GM18499 (cell line): ENCODE measurements around the gene CKS1B.
"Not testable (repeated sequence)": the region's sequence is repeated elsewhere in the genome, so short reads cannot be mapped to it uniquely, and the experiment has no call there.

Experiments used
- ATAC-seq: cut with Tn5 transposase; IDR thresholded peaks from one replicate; pipeline ENCODE4 v1.9.1; 2021; ENCODE audit warnings: moderate number of reproducible peaks; ENCODE audit not compliant: insufficient read depth, unreplicated experiment

The CKS1B gene

DNA sequence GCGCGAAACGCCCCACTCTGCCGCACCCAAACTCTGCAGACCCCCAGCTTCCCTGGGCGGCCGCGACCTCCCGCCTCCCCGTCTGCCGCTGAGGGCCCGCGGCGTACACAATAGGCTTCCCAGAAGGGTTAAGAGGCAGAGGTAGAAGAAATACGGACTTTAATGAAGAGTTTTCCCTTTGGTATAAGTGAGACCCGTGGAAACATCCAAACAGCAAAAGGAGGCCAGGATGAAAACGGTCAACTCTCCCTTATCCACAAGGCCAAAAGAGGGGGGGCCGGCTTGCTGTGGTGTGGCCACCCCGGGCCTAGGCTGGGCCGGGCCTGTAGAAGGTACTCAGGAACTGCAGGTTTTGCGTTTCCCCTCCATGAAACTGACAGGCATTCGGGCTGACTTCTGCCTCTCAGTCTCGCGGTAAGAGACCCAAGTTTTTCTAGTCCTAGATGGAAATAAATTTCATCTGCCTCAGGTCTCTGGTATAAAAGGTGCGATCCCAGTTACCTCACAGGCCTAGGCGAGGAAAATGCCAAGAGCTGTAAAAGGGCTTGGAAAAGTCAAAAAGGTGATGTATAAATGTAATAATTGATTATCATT, 12.2 kb upstream of the CKS1B start:
- ATAC-seq = no peak

DNA sequence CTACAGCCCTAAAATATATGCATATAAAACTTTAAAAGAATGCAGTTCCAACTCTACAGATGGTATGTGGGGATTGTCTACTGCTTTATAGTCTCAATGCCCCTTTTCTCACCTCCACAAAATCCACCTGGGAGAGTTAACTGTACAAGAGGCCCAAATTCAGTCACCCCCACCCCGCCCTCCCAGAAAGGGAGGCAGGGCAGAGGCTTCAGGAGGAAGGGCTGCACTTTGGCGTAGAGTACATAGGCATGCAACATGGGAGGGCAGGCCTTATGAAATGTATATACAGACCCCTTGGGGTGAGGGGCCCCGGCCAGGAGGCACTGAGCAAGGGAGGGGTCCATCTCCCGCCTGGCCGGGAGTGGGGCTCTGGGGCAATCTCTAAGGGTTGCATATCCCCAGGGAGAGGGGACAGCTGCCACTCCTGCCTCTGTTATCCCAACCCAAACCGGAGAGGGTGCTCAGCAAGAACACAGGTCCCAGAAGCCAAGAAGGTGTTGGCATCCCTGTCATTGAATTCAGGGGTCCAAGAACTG, 11.6 kb upstream of the CKS1B start:
- no peak for ATAC-seq

DNA sequence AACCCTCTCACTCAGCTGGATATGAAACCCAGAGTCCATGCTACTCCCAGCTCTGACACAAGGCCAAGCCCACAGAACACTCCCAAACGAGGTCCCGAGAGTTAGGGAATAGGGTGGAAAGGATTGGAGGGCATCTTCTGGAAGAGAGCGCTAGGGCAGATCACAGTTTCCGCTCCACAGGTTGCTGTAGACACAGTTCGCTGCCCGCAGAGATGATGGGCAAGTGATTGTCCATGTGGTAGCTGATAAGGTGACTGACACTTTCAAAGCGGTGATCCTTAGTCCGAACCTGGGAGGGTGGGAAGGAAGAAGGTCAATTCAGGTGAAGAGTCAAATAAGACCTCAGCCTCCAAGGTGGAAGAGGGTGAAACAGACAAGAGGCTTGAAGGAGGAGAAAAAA, 10.8 kb upstream of the CKS1B start:
- no peak for ATAC-seq

DNA sequence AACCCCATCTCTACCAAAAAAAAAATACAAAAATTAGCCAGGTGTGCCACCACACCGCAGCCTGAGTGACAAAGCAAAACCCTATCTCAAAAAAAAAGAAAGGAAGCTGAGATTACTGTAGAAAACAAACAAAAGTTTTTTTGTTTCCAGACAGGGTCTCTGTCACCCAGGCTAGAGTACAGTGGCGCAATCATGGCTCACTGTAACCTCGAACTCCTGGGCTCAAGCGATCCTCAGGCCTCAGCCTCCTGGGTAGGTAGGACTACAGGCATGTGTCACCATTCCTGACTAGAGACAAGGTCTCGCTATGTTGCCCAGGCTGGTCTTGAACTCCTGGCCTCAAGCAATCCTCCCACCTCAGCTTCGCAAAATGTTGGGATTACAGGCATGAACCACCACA, 10.1 kb upstream of the CKS1B start:
- ATAC-seq = no peak

DNA sequence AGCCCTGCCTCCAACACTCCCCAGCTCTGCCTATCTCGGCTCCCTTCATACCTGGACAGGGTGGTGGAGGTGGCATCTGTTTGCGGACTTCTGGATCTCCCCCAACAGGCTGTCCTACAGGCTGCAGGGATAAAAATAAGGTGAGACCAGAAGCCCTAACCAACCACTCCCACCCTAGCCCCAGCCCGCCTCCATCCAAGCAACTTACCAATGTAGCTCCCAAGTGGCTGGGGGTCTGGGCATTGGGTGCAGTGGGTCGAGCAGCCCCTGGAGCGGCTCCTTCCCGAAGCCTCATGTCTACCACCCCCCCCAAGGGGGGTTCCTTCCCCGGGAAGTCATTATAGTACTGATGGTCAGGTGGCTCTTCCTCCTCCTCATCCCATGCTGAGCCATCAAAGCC, 8.4 kb upstream of the CKS1B start:
- ATAC-seq = no peak

DNA sequence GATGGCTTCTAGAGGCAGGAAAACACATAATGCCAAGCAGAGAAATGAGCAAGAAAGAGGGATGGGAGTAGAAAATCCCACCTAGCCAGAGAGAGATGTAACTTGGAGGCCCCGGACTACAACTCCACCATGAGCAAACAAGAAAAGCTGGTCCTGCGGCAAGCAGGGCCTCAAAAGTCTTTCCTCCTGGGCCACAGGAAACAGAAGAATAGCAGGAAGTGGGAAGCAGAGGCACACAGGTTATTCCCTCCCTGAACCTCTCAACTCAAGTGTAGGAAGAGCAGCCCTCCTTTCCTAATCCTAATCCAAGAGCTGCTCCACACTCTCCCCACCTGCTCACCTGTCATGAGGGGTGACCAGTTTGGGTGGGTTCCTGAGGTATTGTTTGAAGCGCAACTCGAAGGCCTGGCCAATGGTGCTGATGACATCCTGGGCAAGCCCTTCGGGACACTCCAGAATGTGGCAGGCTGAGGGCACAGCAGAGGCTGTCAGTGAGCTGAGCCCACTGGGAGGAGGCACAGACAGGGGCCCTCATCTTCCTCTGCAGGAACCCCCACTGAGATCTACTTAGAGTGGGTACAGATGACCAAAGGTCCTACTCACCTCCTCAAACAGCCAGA, 7.0 kb upstream of the CKS1B start:
- no peak for ATAC-seq

DNA sequence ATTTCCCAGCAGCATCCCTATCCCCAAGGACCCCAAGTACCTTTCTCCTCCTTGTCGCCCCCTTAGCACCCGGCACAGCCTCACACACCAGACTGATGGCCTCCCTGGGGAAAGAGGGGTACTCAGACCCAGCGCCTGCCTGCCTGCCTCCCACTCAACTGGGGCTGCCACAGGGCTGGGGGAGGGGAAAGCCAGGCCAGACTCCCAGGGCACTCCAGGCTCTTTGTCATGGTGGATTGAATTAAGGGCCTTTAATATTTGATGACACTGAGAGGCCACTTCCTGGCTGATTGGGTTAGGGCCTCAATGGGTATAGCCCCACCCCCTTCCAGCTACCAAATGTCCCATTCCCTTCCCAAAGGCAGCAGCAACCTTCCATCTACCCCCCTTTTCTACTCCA, 5.8 kb upstream of the CKS1B start:
- no peak for ATAC-seq

DNA sequence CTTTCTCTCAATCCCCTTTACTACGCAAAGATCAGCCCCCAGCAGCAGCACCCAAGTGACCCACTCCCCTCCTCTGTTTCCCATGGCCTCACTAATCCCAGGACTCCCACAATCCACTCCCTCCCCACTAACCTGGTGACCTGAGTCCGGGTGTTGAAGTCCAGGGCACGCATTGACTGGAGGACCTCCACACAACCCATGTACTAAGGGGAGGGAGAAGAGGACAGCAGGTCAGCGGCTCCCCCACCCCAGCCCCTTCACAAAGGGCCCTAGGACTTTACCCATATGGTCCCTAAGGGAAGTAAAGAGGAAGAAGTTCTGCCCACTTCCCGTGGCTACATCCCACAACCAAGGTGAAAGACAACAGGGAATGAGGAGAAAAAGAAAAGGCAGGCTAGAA, 5.2 kb upstream of the CKS1B start:
- ATAC-seq = no peak

DNA sequence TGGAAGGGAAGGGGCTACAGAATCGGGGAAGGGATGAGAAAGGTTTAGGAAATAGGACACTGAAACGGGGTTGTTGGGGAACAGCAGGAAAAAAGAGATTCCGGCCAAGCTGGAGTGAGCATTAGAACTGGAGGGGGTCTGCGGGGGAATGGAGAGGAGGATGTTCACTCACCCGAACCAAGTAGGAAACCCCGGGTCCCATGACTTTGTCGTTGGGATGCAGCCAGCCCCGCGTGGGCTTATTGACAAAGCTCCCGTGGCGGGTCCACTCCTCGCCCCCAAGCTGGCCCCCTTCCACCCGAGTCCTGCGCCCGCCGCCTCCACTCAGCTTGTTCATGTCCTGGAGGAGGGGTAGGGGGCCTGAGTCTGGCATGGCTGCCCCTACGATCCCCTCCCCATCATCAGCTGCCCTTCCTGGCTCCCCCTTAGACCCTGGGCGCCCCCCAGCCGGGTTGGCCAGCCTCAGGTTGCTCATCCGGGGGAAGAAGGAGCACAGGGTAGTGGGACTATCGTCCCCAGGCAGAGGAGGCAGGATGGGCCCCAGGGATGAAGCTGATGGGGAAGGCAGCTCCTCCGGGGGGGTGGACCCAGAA, 4.5 kb upstream of the CKS1B start:
- no peak for ATAC-seq

DNA sequence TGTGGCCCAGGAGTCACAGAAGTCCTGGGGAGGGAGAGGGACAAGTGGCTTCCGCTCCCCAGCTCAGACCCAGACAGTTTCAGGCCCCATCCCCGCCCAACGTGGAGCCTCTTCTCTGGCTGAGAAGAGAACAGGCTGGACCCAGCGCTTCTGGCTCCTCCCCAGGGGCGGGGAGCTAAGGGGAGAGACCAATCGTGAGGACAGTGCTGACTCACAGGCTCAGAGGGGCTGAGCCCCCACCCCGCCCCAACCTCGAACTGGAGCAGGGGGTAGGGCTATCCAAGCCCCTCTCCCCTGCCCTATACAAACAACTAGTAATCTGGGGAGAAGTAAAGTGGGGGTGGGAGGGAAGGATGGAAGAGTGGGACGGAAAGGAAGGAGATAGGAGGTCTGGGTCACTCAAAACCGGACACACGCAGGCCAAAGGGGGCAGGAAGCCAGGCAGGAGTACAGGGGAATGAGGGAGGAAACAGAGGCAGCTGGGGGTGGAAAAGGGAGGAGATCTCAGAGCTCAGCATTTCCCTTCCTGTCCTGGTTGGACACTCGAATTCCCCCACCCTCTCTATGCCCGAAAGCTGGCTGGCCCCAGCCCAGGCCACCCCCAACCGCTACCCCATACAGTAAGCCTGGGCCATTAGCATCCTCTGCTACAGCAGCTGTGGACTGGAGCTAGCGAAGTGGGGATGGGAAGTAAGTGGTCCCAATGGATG, 3.7 kb upstream of the CKS1B start, which contains the start of gene SHC1:
Gene SHC1 (minus strand): TSS at position 117 of the 710 bp plus-strand sequence. CDS start 221 bp downstream, outside the sequence.
- no peak for ATAC-seq

DNA sequence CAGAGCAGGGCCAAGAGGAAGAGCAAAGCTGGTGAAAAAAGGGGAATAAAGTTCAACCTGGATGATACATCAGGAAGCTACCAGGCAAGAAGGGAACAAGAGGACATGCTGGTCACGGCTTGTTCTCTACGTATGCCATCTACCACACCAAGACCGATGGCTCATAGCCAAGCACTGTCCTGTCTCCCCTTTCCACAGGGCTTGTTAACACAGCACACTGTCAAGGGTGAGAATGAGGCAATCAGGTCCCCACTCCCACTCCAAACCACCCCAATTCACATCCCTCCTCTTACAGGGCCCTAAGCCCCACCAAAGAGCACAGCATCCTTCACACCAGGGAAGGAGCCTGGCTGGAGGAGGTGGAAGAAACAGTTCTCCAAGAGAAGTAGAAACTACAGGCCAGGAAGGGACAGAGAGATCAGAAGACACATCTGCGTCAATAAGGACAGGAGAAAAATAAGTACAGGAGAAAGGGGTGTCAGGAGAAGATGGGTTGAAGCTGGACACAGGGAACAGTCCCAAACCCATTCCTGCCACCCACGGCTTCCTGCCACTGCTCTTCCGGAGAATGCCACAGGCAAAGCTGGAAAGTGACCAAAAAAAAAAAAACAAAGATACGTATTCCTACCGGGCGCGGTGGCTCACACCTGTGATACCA, 3.0 kb upstream of the CKS1B start:
- ATAC-seq = no peak

DNA sequence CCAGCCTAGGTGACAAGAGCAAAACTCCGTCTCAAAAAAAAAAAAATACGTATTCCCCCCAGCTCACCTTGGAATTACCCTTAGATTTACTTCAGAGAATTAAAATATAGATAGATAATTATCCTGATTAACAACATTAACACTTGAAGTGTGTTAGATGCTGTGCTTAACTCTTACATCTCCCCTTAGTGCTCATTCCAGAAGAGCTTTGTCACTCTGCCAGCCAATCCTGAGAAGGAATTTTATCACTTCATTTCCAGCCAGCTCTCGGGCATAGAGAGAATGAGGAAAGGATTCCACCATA, 2.3 kb upstream of the CKS1B start:
- no peak for ATAC-seq

DNA sequence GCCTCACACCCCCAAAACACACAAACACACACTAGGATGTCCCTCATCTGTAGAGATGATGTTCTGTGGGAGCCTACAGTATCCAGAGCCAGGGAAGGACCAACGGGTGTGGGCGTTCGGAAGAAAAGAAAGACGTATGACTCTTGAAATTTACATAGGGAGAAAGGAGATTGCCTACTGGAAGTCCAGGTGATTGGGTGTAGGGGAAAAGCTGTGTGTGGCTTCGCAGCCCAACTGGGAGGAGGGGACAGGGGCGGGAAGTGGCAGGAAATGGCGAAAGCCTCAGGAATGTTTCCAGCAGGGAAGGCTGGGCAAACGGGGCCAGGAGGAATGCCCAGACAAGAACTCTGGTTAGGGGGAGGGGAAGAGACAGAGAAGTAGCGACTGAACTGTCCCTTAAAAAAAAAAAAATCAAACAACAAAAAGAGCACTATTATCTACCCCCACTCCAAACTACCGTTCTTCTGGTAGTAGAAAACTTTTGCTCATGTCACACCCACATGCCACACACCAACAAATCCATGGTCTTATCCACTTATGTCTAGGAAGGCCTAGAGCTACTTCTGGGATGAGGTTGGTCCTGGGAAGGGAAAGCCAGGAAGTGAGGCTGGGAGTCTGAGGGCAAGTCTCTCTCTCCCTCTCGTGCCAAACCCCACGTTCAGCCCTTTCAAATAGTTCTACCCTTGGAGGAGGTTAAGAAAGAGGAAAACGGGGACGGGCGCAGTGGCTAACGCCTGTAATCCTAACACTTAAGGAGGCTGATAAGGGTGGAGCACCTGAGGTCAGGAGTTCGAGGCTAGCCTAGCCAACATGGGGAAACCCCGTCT, 1.8 kb upstream of the CKS1B start:
- ATAC-seq = no peak

DNA sequence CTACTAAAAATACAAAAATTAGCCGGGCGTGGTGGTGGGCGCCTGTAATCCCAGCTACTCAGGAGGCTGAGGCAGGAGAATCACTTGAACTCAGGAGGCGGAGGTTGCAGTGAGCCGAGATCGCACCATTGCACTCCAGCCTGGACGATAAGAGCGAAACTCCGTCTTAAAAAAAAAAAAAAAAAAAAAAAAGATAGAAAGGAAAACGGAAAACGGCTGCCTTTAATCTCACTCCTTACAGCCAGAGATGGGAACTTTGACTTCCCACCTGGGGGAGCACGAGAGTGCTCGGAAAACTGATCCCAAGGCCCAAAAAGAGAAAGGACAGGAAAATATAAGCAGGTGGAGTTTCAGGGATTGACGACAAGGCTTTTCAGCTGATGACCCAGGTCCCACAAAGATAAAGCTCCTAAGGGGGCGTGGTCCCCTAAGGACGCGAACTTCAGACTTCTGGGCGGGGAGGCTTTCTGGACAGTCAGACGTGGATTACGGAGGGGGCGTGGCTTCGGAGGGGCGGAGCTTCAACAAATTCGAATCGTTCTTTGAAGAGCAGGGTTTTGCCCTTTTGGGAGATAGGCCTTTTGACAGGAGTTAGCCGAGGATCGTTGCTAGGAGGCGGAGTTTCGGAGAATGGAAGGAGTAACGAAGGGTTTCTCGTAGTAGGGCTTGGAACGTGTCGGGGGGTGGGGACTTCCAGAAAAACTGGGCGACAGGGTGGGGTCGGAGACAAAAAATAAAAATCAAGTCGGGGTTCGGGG, 958 bp upstream of the CKS1B start:
- no peak for ATAC-seq

DNA sequence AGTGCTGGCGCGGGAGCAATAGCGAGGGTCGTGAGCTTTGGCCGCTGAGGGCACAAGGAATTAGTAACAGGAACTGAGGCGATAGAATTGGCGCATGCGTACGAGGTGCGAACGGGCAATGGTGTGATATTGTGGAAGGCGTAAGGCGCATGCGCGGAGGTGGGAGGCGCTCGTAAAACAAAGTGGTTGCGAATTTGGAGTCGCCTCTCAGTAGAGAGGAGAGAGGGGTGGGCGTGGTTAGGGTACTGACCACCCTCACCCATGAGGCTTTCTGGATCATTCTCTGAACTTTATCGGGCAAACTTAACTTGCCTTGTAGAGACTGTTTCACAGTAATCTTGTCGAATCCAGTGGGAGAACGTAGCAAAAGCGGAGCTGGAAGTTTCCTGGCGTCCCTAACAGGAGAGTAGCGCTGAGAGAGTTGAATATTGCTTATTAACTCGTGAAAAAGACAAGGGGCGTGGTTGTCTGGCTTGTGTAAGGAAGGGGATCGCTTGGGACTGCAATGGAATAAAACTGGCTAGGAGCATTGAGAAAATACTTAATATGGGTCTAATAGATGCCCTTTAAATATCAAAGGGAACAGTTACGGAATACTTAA, 427 bp downstream of the CKS1B start:
- ATAC-seq = peak; percentile 23

DNA sequence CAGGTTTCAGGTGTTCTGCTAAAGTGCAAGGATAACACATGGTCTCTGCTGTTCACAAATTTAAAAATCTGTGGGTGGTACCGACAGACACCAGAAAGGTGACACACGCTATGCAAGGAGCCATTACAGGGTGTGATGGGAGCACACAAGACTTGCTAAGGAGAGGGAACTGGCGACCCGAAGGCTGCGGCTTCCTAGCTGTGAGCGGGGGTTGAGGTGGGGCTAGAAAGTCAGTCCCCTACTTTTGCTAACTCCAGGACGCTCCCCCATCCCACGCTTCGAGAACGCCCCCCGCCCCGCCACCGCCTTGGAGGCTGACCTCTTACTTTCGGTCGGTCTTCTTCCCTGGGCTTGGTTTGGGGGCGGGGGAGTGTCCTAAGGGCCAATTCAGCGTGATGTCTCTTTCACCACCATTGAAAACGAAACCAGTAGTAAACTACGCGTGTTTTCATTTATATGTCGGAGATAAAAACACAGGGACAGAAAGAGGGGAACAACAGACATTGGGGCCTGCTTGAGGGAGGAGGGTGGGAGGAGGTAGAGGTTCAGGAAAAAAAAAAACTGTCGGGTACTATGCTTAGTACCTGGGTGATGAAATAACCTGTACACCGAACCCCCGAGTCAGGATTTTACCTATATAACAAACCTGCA, 1.1 kb downstream of the CKS1B start:
- ATAC-seq = no peak

DNA sequence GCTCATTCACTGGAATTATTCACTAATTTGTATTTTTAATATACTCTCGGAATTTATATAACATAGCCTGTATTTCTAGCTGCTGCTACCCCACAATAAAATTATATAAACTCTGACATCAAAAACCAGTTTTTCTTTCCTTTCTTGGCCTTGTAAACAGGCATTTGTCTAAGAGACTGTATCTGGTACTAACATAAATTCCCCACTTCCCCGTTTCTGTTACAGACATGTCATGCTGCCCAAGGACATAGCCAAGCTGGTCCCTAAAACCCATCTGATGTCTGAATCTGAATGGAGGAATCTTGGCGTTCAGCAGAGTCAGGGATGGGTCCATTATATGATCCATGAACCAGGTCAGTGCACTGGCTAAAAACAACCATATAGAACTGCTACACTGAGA, 3.3 kb downstream of the CKS1B start:
- not testable (repeated sequence) for ATAC-seq

DNA sequence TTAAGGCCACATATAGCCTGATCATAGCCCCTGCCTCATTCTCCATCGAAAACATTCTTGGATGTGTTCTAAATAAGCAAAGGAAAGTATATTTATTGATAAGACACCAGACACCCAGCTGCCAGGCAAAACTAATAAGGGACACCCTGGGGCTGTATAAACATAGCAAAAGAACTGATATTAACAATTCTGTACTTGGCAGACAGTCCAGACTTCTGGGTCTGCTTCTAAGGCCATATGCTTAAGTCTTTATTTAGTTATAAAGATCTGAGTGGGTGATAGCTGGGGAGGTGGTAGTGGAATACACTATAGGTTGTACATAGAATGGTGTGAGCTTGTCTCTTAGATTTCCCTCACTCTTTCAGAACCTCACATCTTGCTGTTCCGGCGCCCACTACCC, 3.9 kb downstream of the CKS1B start:
- no peak for ATAC-seq
